SK-N-SH (cell line): ENCODE data around the gene PIKFYVE. TPM values are rescaled to one million over a fixed set of nuclear protein-coding genes. Genes with fewer than 3 reads are reported as not detected.
A peak's percentile ranks its signal among the peaks of the same experiment; 100 is the strongest.

Experiments
- CTCF ChIA-PET: fragments of 300-600, 350-600 bp; formaldehyde crosslinking; extraction: SDS; loops from one replicate; lab custom pipeline; 2021; lab: Yijun Ruan, JAX
- POLR2A ChIA-PET: fragments of 350-600 bp; sonication (Branson Sonifier 250); formaldehyde crosslinking; extraction: SDS; loops from one replicate; lab custom pipeline; 2020; ENCODE audit warnings: antibody characterized with exemption, inconsistent platforms; lab: Yijun Ruan, JAX
- DNase-seq: peaks from one replicate; pipeline ENCODE4 v3.0.0; 2012
- H2AFZ ChIP-seq: fragments of 200-600 bp; sonication (generic); 2 replicates; pipeline ENCODE4 v1.8.1; 2016; ENCODE audit warnings: antibody characterized with exemption, mild to moderate bottlenecking, low read depth
- H3F3A ChIP-seq: fragments of 200-600 bp; sonication (generic); replicated peaks from 2 replicates; pipeline ENCODE3; 2016; ENCODE audit warnings: antibody characterized with exemption, mild to moderate bottlenecking; ENCODE audit not compliant: insufficient read depth
- H3K27ac ChIP-seq, 2 experiments: fragments of 200-500 bp in 1 of 2; fragments of 200-600 bp in 1 of 2; sonication (Bioruptor generic) in 1 of 2; sonication (generic), shearing (Covaris generic) in 1 of 2; 2 replicates each; pipeline versions ENCODE4 v1.5.1 to v1.6.1; 2014 to 2016; ENCODE audit warnings: low read depth in 2 of 2, inconsistent platforms in 1 of 2, low read length in 1 of 2, mild to moderate bottlenecking in 1 of 2, mixed read lengths in 1 of 2
- H3K27me3 ChIP-seq: fragments of 200-600 bp; sonication (generic), shearing (Covaris generic); 2 replicates; pipeline ENCODE4 v1.6.1; 2016; ENCODE audit warnings: mixed run types; ENCODE audit not compliant: insufficient read depth
- H3K36me3 ChIP-seq, 2 experiments: fragments of 200-500 bp in 1 of 2; fragments of 200-600 bp in 1 of 2; sonication (Bioruptor generic) in 1 of 2; sonication (generic) in 1 of 2; replicated peaks in 1 of 2; 2 replicates each; pipeline versions ENCODE3 to v1.5.1; 2014 to 2016; ENCODE audit warnings: low read length in 1 of 2, mild to moderate bottlenecking in 1 of 2; ENCODE audit not compliant: insufficient read depth in 2 of 2, control insufficient read depth in 1 of 2
- H3K4me1 ChIP-seq, 2 experiments: fragments of 200-500 bp in 1 of 2; fragments of 200-600 bp in 1 of 2; sonication (Bioruptor generic) in 1 of 2; sonication (generic), shearing (Covaris generic) in 1 of 2; 2 replicates each; pipeline versions ENCODE4 v1.5.1 to v1.6.1; 2014 to 2016; ENCODE audit warnings: low read depth in 1 of 2, low read length in 1 of 2, mixed run types in 1 of 2; ENCODE audit not compliant: insufficient read depth in 2 of 2, control insufficient read depth in 1 of 2
- H3K4me2 ChIP-seq: fragments of 200-600 bp; sonication (generic), shearing (Covaris generic); 2 replicates; pipeline ENCODE4 v1.6.1; 2017; ENCODE audit warnings: mixed run types
- H3K4me3 ChIP-seq, 2 experiments: fragments of 200-500 bp in 1 of 2; fragments of 200-600 bp in 1 of 2; sonication (Bioruptor generic) in 1 of 2; sonication (generic), shearing (Covaris generic) in 1 of 2; 2 replicates each; pipeline versions ENCODE4 v1.5.1 to v1.8.1; 2014 to 2016; ENCODE audit warnings: low read depth in 2 of 2, inconsistent platforms in 1 of 2, low read length in 1 of 2, mild to moderate bottlenecking in 1 of 2, mixed read lengths in 1 of 2, moderate library complexity in 1 of 2
- H3K79me2 ChIP-seq: fragments of 200-600 bp; sonication (generic); 2 replicates; pipeline ENCODE4 v1.8.1; 2017; ENCODE audit warnings: mild to moderate bottlenecking; ENCODE audit not compliant: insufficient read depth
- H3K9ac ChIP-seq: fragments of 200-600 bp; sonication (generic); 2 replicates; pipeline ENCODE4 v1.6.1; 2017; ENCODE audit warnings: mixed run types
- H3K9me2 ChIP-seq: fragments of 200-600 bp; sonication (generic); 2 replicates; pipeline ENCODE4 v1.6.1; 2017; ENCODE audit warnings: mixed run types
- H3K9me3 ChIP-seq: fragments of 200-600 bp; sonication (generic); 2 replicates; pipeline ENCODE4 v1.6.1; 2017; ENCODE audit warnings: mixed run types, mild to moderate bottlenecking, moderate library complexity
- H4K20me1 ChIP-seq: fragments of 200-600 bp; sonication (generic); 2 replicates; pipeline ENCODE4 v1.6.1; 2017; ENCODE audit warnings: mild to moderate bottlenecking, mixed run types; ENCODE audit not compliant: insufficient read depth
- CHD2 ChIP-seq: fragments of 150-350 bp; IDR thresholded peaks from 2 replicates; pipeline ENCODE4 v1.6.1; 2018; ENCODE audit warnings: low read length; ENCODE audit not compliant: partially characterized antibody
- ELF1 ChIP-seq: IDR thresholded peaks from 2 replicates; pipeline ENCODE4 v1.4.0; 2012
- EP300 ChIP-seq, 2 experiments: IDR thresholded peaks; 2 replicates each; pipeline versions ENCODE4 v1.4.0 to v1.6.1; 2012; ENCODE audit warnings: borderline replicate concordance in 1 of 2, low read depth in 1 of 2, low read length in 1 of 2
- FOSL2 ChIP-seq: IDR thresholded peaks from 2 replicates; pipeline ENCODE4 v1.4.0; 2012; ENCODE audit warnings: low read depth, mild to moderate bottlenecking, moderate library complexity, borderline replicate concordance
- FOXJ3 ChIP-seq: sonication (generic); formaldehyde crosslinking; IDR thresholded peaks from 2 replicates; pipeline ENCODE4 v1.5.1; 2020; ENCODE audit warnings: mild to moderate bottlenecking, missing genetic modification reagents
- GABPA ChIP-seq: IDR thresholded peaks from 2 replicates; pipeline ENCODE4 v1.4.0; 2012; ENCODE audit warnings: low read depth, mild to moderate bottlenecking
- JUND ChIP-seq: IDR thresholded peaks from 2 replicates; pipeline ENCODE4 v1.4.0; 2012
- MXI1 ChIP-seq: IDR thresholded peaks from 2 replicates; pipeline ENCODE4 v1.6.1; 2012; ENCODE audit warnings: mild to moderate bottlenecking, low read depth, low read length, improper control_type of control experiment
- NFIC ChIP-seq: IDR thresholded peaks from 2 replicates; pipeline ENCODE4 v1.4.0; 2012; ENCODE audit warnings: borderline replicate concordance
- POLR2AphosphoS5 ChIP-seq: IDR thresholded peaks from 2 replicates; pipeline ENCODE4 v1.6.1; 2012; ENCODE audit warnings: low read depth, low read length
- RAD21 ChIP-seq: IDR thresholded peaks from 2 replicates; pipeline ENCODE4 v1.6.1; 2012; ENCODE audit warnings: mild to moderate bottlenecking, low read length
- RCOR1 ChIP-seq: fragments of 150-350 bp; IDR thresholded peaks from 2 replicates; pipeline ENCODE4 v1.6.1; 2017; ENCODE audit warnings: antibody characterized with exemption, low read length
- RXRA ChIP-seq: IDR thresholded peaks from 2 replicates; pipeline ENCODE4 v1.4.0; 2012; ENCODE audit warnings: low read depth, mild to moderate bottlenecking, borderline replicate concordance
- SIN3A ChIP-seq: IDR thresholded peaks from 2 replicates; pipeline ENCODE4 v1.6.1; 2012; ENCODE audit warnings: low read depth, mild to moderate bottlenecking, low read length, moderate library complexity, borderline replicate concordance
- SMC3 ChIP-seq: IDR thresholded peaks from 2 replicates; pipeline ENCODE4 v1.6.1; 2012; ENCODE audit warnings: low read depth, low read length, improper control_type of control experiment
- TAF1 ChIP-seq: IDR thresholded peaks from 2 replicates; pipeline ENCODE4 v1.6.1; 2012; ENCODE audit warnings: low read depth, mild to moderate bottlenecking, low read length, moderate library complexity, borderline replicate concordance
- TCF12 ChIP-seq: IDR thresholded peaks from 2 replicates; pipeline ENCODE4 v1.4.0; 2012
- YY1 ChIP-seq: IDR thresholded peaks from 2 replicates; pipeline ENCODE4 v1.4.0; 2012; ENCODE audit warnings: low read depth, mild to moderate bottlenecking
- WGBS: methylation state at CpG from one replicate; pipeline ENCODE4 v1.1.6; 2017; ENCODE audit warnings: low lambda C conversion rate; 5-methylcytosine and 5-hydroxymethylcytosine counted together
- polyA plus RNA-seq, 3 experiments: library from polyadenylated mRNA; depleted of rRNA; stranded (reverse); fragments of >200 nt; gene quantifications; 2 replicates each; pipeline ENCODE4 v1.2.3, GENCODE V29; 2012
- TF ChIP-seq, protein P1 (sequence below): fragments of 200-600 bp; sonication (generic); IDR thresholded peaks from 2 replicates; pipeline ENCODE4 v1.6.1; 2017; ENCODE audit warnings: antibody characterized with exemption, mild to moderate bottlenecking, moderate library complexity
- TF ChIP-seq, protein P2 (sequence below): IDR thresholded peaks from 2 replicates; pipeline ENCODE4 v1.4.0; 2012; ENCODE audit warnings: low read depth

The PIKFYVE gene
- polyA plus RNA-seq, 1 of the 3 experiments (the other 2 are of a cell fraction) = 7.0 TPM

DNA sequence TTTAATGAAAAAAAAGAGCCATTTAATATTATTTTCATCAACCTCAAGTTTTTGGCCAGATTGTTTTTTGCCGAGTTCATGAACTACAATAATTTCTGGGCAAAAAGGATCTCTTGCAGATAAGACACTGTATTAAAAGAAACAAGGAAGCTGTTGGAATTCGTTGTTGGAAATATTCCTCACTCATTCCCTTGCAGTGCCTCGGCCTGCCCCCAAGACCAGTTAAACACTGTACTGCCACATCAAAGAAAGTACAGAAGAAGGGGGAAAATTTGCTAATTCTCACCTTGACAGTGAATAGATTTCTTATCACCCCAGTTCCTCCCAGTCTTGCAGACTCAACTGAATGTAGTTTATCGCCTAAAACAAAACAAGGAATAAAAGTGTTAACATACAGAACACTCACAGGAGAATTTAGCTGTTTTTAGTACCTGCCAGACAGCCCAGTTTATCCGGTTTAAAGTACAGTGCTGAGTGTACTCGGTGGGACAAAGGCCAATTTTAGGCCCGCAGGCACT, 12.4 kb upstream of the PIKFYVE start:
- Histone ChIP-seq H3K9ac (peak overlapping the region; percentile 65), H3K4me1 (peaks cover 0 to 8% of the 10 kb centered on the region in 2 experiments; a peak in 3 of 4 replicates), H3K4me3 (peak overlapping the region; percentile 52 to 95), H3K36me3 (peaks cover 39 to 43% of the 10 kb centered on the region in 2 experiments), H3K9me3 (no peaks in the 10 kb centered on the region), H3F3A (peaks cover 7% of the 10 kb centered on the region), H3K27ac (peak overlapping the region; percentile 27 to 40; a peak in 3 of 4 replicates), H3K9me2 (no peaks in the 10 kb centered on the region), H3K4me2 (peak overlapping the region; percentile 86), H4K20me1 (no peaks in the 10 kb centered on the region), H2AFZ (peak overlapping the region; percentile 90), H3K79me2 (peaks cover 10% of the 10 kb centered on the region; the same call in 1 of the 2 replicates), H3K27me3 (no peaks in the 10 kb centered on the region)
- WGBS = 31% methylated on average over 7 of the region's 7 CpGs
- ChIA-PET POLR2A (interaction anchor here (1.1 to 3.6 kb wide), 3 partner anchors 12 to 152 kb away, joined by 5 to 28 read pairs (median 8); partner anchors contain the start of gene PIKFYVE), CTCF (interaction anchor here (0.7 to 6.5 kb wide), 32 partner anchors 9 to 1078 kb away, joined by 3 to 87 read pairs (median 5); partner anchors contain the start of gene PIKFYVE)
- no peak for DNase-seq
- TF ChIP-seq ELF1 = no peak
- no peak for TF ChIP-seq TCF12
- no peak for TF ChIP-seq RCOR1
- TF ChIP-seq, protein P1, sequence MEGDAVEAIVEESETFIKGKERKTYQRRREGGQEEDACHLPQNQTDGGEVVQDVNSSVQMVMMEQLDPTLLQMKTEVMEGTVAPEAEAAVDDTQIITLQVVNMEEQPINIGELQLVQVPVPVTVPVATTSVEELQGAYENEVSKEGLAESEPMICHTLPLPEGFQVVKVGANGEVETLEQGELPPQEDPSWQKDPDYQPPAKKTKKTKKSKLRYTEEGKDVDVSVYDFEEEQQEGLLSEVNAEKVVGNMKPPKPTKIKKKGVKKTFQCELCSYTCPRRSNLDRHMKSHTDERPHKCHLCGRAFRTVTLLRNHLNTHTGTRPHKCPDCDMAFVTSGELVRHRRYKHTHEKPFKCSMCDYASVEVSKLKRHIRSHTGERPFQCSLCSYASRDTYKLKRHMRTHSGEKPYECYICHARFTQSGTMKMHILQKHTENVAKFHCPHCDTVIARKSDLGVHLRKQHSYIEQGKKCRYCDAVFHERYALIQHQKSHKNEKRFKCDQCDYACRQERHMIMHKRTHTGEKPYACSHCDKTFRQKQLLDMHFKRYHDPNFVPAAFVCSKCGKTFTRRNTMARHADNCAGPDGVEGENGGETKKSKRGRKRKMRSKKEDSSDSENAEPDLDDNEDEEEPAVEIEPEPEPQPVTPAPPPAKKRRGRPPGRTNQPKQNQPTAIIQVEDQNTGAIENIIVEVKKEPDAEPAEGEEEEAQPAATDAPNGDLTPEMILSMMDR = no peak
- no peak for TF ChIP-seq NFIC
- no peak for TF ChIP-seq POLR2AphosphoS5
- TF ChIP-seq FOXJ3 (CRISPR knock-in tag) = no peak
- no peak for TF ChIP-seq MXI1
- TF ChIP-seq EP300 (IDR thresholded peaks at IDR 0.05; ENCODE audit: borderline replicate concordance in 1 of 2, low read depth in 1 of 2, low read length in 1 of 2) = no peak
- TF ChIP-seq RXRA = no peak
- TF ChIP-seq JUND = no peak
- no peak for TF ChIP-seq YY1

DNA sequence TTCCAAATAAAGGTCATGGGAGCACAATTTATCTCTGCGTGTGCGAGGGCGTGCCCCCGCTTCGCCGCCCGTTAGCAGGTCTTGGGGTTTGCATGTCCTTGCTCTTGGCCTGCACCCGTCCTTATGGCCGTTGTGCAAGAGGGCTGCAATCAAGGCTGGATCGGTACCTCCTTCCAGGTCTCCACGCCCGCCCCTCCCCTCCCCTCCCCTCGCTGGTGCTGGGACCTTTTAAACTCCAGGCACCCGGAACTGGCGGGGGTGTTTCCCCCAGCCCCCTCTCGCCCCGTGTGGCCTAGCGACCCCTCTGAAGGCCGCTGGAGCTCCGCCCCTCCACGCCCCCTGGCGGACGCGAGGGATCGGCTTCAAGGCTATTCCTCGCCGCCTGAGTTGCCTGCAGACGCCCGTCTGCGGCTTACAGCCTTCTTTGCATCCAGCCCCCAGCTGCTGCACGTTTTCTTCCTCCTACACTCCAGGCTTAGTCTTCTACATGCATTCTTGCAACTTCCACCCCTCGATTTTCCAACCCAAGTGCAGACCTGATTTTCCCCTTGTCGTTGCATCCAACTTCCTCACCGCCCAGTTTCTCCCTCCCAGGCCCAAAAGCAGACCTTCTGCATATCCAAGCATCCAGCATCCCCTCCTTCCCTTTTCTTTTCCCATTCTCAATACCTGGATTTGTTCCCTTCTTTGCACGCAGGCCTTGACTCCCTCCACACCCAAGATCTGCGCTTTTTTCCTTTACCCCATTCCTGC, 11.8 kb upstream of the PIKFYVE start:
- WGBS = 0% methylated on average over 13 of the region's 36 CpGs
- Histone ChIP-seq H3K9me3 (no peaks in the 10 kb centered on the region), H4K20me1 (no peaks in the 10 kb centered on the region), H3K36me3 (peaks cover 32 to 37% of the 10 kb centered on the region in 2 experiments), H3K79me2 (peaks cover 10% of the 10 kb centered on the region; the same call in 1 of the 2 replicates), H3F3A (peaks cover 7% of the 10 kb centered on the region), H2AFZ (peak overlapping the region; percentile 90), H3K4me2 (peak overlapping the region; percentile 86), H3K27me3 (no peaks in the 10 kb centered on the region), H3K27ac (peak overlapping the region; percentile 38 to 40), H3K9ac (peak overlapping the region; percentile 65), H3K4me1 (peaks cover 0 to 8% of the 10 kb centered on the region in 2 experiments; a peak in 3 of 4 replicates), H3K4me3 (peak overlapping the region; percentile 52 to 95), H3K9me2 (no peaks in the 10 kb centered on the region)
- ChIA-PET CTCF (interaction anchor here (0.6 to 6.5 kb wide), 41 partner anchors 9 to 1077 kb away, joined by 3 to 87 read pairs (median 4); partner anchors contain the start of gene PIKFYVE), POLR2A (interaction anchor here (1.1 to 3.6 kb wide), 3 partner anchors 11 to 152 kb away, joined by 5 to 28 read pairs (median 8); partner anchors contain the start of gene PIKFYVE)
- TF ChIP-seq, protein P1 = peak; percentile 82
- TF ChIP-seq FOXJ3 (CRISPR knock-in tag) (no peak), SMC3 (peak; percentile 72), TAF1 (peak; percentile 31; the same call in 1 of the 2 replicates), MXI1 (peak; percentile 55), SIN3A (peak; percentile 49; the same call in 1 of the 2 replicates), GABPA (peak; percentile 27; the same call in 1 of the 2 replicates), FOSL2 (no peak), RAD21 (peak; percentile 53), CHD2 (peak; percentile 16)
- TF ChIP-seq, protein P2, sequence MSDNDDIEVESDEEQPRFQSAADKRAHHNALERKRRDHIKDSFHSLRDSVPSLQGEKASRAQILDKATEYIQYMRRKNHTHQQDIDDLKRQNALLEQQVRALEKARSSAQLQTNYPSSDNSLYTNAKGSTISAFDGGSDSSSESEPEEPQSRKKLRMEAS = peak; percentile 43; the same call in 1 of the 2 replicates
- DNase-seq = peak; percentile 90
